Measurements from ENCODE around the gene MT1HL1. TPM values are rescaled to one million over a fixed set of nuclear protein-coding genes. Genes with fewer than 3 reads are reported as not detected.
"Not testable (repeated sequence)": the region's sequence is repeated elsewhere in the genome, so short reads cannot be mapped to it uniquely, and the experiment has no call there.

The MT1HL1 gene
- polyA plus RNA-seq, 1 donor = not detected

DNA sequence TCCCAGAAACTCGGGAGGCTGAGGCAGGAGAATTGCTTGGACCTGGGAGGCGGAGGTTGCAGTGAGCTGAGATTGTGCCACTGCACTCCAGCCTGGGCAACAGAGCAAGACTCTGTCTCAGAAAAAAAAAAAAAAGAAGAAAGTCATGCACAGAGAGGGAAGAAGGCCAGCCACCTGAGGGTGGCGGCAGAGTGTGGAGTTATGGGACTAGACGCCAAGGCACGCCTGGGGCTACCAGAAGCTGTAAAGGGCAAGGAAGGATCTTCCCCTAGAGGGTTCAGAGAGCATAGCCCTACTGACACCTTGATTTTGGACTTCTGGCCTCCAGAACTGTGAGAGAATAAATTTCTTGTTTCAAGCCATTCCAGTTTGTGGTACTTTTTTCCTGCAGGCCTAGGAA lies 30.2 kb downstream of the MT1HL1 start:
- DNase-seq = not testable (repeated sequence)

DNA sequence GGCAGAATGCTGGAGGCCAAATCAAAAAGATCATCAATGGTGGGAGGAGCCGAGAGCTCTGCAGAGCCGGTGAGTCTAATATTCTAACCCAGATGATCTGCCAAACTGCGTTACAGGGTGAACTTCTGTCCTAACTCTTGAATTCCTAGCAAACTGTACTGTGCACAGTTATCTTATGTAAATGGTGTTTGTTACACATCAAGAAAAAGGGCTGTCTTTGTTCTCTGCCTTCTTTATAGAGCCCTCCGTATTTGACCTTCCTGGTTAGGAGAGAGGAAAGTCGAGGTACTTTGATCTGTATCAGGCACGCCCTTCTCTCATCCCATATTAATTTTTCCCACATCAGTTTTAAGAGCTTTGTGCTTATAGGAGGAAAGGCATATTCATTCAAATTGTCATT lies 37.6 kb downstream of the MT1HL1 start:
- DNase-seq = no peak

DNA sequence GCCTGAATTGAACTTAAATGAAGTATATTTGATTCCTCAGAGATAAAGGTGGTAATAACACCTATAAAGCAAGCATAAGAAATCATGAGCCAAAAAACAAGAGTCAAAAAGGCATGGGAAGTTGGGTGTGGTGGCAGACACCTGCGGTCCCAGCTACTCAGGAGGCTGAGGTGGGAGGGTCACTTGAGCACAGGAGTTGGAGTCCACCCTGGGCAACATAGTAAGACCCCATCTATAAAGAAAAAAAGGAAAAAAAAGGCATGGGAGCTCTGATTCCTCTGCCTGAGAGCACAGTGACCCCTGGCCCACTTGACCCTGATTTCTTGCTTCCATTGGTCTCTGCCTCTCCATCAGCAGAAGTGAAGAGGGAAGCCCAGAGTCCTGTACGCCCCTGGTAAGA lies 40.3 kb downstream of the MT1HL1 start:
- no peak for DNase-seq

DNA sequence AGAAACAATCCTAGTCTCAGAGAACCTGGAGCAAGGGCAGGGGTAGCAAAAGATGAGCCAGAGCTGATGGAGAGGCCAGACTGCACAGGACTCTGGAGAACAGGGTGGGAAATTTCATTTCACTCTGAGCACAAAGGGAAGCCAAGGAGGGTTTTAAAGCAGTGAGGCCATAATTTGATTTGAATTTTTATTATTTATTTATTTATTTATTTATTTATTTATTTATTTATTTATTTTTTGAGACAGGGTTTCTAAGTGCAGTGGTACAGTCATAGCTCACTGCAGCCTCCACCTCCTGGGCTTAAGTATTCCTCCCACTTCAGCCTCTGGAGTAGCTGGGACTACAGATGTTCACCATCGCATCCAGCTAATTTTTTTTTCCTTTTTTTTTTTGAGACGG lies 45.1 kb downstream of the MT1HL1 start:
- no peak for DNase-seq

DNA sequence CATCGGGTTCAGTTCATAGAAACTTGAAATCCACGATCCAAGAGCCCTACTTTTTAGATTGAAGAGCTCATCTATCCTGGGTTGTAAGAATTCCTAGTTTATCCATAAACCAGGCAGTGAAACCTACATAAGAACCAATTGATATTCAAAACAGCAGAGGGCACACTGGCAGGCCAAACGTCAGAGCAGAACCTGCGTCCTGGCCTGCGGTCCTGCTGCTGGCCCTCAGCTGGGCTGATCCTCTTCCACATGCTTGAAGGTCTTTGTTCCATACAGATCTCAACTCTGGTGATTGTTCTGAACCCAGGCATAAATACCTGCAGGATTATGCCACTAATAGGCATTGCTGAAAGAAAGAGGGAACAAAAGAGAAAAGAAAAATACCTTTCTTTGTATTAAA lies 47.0 kb downstream of the MT1HL1 start:
- no peak for DNase-seq

Other genes with a start within 250 kb of the MT1HL1 start
- gene MTR, start 209.1 kb downstream of the MT1HL1 start, polyA plus RNA-seq (ENCODE audit: insufficient read length) = 17.5 TPM
- 3.1 TPM for gene RYR2, start 37.7 kb upstream of the MT1HL1 start, polyA plus RNA-seq (ENCODE audit: insufficient read length)

Data from hindlimb muscle (tissue), 1 donor.